ENCODE measurements around the gene PARD3B. TPM values are rescaled to one million over a fixed set of nuclear protein-coding genes. Genes with fewer than 3 reads are reported as not detected.
A peak's percentile ranks its signal among the peaks of the same experiment; 100 is the strongest.

Gene PARD3B
- total and polyA plus RNA-seq, 8 donors, result 18.5 to 24.6 (median 21.1) TPM

GRCh38 chr2:204615456-204615855 is 70.2 kb downstream of the PARD3B start:
- no peaks in the 10 kb centered on the region for H3K4me1 ChIP-seq
- no peak overlapping the region for H3K27ac ChIP-seq
- H3K36me3 ChIP-seq, result no peaks in the 10 kb centered on the region
- no peaks in the 10 kb centered on the region for H3K27me3 ChIP-seq
- no peak for DNase-seq
- intact Hi-C loops (cut with DNase I), result no loop called here
- no peak for ATAC-seq
- TF ChIP-seq CTCF (IDR thresholded peaks at IDR 0.05), result no peak
- no peaks in the 10 kb centered on the region for H3K9me3 ChIP-seq
- H3K4me3 ChIP-seq, result no peak overlapping the region

GRCh38 chr2:204625135-204625534 is 79.9 kb downstream of the PARD3B start:
- no peaks in the 10 kb centered on the region for H3K4me1 ChIP-seq
- H3K27me3 ChIP-seq, result no peaks in the 10 kb centered on the region
- TF ChIP-seq CTCF (IDR thresholded peaks at IDR 0.05), result no peak
- no peak overlapping the region for H3K27ac ChIP-seq
- ATAC-seq (peak; percentile 35), DNase-seq (no peak)
- intact Hi-C loops (cut with DNase I), result no loop called here
- no peak overlapping the region for H3K4me3 ChIP-seq
- no peaks in the 10 kb centered on the region for H3K36me3 ChIP-seq
- H3K9me3 ChIP-seq, result no peaks in the 10 kb centered on the region

GRCh38 chr2:204628926-204629712 is 83.8 kb downstream of the PARD3B start:
- Histone ChIP-seq H3K27ac (no peak overlapping the region), H3K9me3 (no peaks in the 10 kb centered on the region), H3K4me3 (no peak overlapping the region), H3K4me1 (no peaks in the 10 kb centered on the region), H3K36me3 (no peaks in the 10 kb centered on the region), H3K27me3 (no peaks in the 10 kb centered on the region)
- DNase-seq (peak in 1 of 4 donors; percentile 43), ATAC-seq (no peak)
- intact Hi-C loops (cut with DNase I), result no loop called here
- TF ChIP-seq CTCF (IDR thresholded peaks at IDR 0.05), result no peak

- no peak for TF ChIP-seq CTCF (IDR thresholded peaks at IDR 0.05)
- ATAC-seq (no peak), DNase-seq (no peak)
- no peaks in the 10 kb centered on the region for H3K9me3 ChIP-seq
- intact Hi-C loops (cut with DNase I), result no loop called here
- no peak overlapping the region for H3K27ac ChIP-seq
- no peak overlapping the region for H3K4me3 ChIP-seq
- no peaks in the 10 kb centered on the region for H3K36me3 ChIP-seq
- H3K27me3 ChIP-seq, result no peaks in the 10 kb centered on the region
- no peaks in the 10 kb centered on the region for H3K4me1 ChIP-seq
These were observed 87.1 kb downstream of the PARD3B start for GRCh38 chr2:204632410-204632809.

GRCh38 chr2:204634564-204634963 is 89.3 kb downstream of the PARD3B start:
- no peaks in the 10 kb centered on the region for H3K9me3 ChIP-seq
- intact Hi-C loops (cut with DNase I), result no loop called here
- ATAC-seq (no peak), DNase-seq (no peak)
- no peak for TF ChIP-seq CTCF (IDR thresholded peaks at IDR 0.05)
- no peak overlapping the region for H3K27ac ChIP-seq
- no peaks in the 10 kb centered on the region for H3K4me1 ChIP-seq
- H3K36me3 ChIP-seq, result no peaks in the 10 kb centered on the region
- no peak overlapping the region for H3K4me3 ChIP-seq
- H3K27me3 ChIP-seq, result no peaks in the 10 kb centered on the region
